Stimulated activated CD8-positive, alpha-beta memory T cell treated with anti-CD3 and anti-CD28 coated beads, Interleukin-7, amount 100 ng/mL, for 48 hours (primary cell): ENCODE measurements around the gene TASOR2.

Experiments
- DNase-seq, 2 donors: peaks; one replicate each; pipeline ENCODE4 v3.0.0-alpha.2; 2020; ENCODE audit warnings: low read depth in 1 of 2; ENCODE audit errors: extremely low read depth in 1 of 2

The TASOR2 gene

DNA sequence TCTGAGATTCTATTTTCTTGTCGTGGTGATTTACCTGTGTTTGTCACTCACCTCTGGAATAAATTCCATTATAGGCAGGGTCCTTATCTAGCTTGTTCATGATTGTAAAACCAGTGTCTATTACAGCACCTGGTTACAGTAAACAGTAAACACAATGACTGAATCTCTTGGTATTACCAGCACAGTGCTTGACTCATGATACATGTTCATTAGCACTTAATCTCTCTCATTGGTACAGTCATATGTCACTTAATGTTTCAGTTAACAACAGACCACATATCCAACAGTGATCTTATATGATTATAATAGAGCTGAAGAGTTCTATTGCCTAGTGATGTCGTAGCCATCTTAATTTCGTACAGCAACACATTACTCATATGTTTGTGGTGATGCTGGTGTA is 1.6 kb upstream of the TASOR2 start:
- no peak for DNase-seq

DNA sequence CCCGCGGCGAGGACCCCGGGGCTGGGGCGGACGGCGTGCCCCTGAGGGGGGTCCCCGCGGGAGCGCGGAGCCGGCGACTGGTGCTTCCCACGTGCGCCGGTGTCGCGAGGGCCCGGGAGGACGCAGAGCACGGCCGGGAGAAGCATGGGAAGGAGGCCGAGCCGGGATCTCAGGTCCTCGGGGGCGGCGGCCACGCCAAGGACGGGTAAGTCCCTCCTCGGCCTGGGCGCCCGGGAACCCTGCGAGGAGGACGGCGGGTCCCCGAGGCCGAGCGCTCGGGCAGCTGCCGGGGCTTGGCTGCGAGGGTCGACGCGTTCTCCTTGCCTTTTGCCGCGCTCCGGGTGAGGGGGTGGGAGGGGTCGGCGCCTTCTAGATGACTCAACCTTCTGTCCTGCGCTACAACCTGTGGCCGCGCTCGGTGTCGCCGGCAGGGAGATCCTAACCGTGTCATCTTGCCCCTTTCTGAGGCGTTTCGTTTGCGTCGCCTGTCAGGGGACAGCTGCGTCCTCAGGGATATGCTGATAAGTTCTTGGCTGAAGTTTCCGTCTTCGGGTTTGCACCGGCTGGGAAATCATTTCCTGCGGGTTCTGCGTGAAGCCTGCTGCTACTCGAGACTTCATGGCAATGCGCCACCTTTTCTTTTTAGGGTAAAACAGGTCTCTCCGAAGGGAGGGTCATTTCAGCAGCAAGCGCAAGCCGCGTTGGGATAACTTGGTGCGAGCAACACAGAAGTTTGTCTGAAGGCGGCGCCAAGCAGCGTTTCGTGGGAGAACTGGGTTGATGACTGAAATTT is 529 bp downstream of the TASOR2 start:
- DNase-seq, result peak; percentile 58 to 67

DNA sequence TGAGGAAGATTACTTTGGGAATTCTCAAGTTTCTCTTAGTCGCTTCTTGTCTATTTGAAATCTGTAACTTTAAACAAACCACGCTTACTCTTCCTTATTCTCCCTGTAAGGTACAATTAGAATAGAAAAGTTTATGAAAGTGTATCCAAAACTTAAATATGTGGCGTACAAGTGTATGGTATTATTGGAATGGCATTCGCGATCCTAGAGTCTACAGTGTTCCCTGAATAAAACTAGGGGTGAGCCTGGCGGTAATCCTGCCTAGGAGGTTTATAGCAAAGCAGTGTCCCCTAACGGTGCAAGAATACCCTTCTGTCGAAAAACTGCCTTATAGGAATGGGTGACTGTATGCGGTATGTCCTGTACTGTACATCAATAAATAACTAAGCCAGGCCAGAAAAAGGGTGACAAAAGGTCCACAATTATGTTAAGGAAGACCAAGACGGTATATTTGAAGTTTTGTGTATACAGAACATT is 1.2 kb downstream of the TASOR2 start:
- DNase-seq, result no peak

DNA sequence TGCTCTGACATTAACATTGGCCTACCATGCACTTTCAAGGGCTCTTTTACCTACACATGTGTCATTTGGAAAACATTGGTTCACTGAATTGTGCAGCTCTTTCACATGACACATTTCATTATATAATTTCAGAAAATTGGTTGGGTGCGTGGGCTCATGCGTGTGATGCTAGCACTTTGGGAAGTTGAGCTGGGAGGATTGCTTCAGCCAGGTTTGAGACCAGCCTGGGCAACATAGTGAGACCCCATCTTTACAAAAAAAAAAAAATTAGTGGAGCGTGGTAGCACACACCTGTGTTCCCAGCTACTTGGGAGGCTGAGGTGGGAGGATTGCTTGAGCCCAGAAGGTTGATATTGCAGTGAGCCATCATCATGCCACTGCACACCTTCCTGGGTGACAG is 3.9 kb downstream of the TASOR2 start:
- no peak for DNase-seq

DNA sequence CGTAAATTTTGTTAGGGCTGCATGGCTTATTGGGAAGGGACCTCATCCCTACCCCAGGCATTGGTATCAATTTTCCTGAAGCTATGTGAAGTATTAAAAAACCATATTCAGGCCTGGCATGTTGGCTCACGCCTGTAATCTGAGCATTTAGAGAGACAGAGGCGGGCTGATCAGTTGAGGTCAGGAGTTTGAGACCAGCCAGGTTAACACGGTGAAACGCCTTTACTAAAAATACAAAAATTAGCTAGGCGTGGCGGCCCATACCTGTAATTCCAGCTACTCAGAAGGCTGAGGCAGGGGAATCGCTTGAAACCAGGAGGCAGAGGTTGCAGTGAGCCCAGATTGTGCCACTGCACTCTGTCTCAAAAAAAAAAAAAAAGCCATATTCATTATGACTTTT is 7.1 kb downstream of the TASOR2 start:
- DNase-seq, result no peak

DNA sequence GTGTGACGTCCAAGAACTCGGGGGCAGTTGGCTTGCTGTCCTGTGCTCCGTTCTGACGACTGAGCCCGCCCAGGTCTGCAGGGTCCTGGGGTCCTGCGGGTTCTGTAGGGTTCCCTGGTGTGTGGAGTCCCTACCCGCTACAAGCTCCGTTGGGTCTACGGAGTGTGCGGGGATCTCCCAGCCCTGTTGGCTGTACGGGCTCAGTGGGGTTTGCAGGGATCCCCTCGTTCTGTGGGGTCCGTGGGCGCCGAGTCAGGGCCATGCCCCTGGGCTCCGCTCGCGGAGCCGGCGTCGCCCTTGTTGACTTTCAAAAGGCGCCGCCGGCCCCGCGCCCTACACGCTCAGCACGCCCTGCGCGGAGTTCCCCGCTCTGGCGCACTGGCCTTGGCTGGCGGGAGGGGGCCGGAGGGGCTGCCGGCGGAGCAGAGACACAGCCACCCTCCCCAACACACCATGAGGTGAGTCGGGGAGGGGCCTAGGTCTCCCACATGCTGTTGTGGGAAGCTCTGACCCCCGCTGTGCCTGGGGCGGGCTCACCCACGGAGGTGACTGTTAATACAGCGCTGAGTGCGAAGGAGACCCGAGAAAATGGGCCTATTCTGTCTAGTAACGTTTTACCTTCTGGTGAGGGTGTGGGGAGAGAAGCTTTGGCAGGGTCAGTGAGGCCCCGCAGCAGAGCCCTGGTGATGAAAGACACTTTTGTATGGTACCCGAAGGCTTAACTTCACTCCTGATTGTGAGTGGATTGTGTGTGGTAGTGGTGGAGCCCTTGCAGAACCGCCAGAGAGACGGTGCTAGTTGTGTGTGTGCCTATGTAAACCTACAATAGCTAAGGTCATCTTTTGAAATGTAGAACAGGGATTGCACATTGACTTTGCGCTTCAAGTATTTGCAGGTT is 8.1 kb downstream of the TASOR2 start:
- DNase-seq, result peak; percentile 53 to 57

DNA sequence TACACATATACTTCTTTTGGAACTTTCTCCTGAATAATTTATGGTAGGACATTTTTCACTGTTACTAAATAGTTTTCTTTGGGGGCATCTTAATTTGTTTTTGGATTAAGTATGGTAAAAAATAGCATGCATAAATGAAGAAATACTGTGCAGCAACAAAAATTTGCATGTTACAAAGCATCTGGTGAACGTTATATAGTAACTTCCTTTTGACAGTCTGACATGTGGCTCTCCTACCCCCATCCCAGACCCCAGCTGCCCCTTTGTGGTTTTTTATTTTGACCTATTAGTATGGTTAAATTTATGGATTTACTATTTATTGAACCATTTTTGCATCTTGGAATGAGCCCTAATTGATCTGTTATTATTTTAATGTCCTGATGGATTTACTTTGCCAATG is 9.9 kb downstream of the TASOR2 start:
- no peak for DNase-seq

DNA sequence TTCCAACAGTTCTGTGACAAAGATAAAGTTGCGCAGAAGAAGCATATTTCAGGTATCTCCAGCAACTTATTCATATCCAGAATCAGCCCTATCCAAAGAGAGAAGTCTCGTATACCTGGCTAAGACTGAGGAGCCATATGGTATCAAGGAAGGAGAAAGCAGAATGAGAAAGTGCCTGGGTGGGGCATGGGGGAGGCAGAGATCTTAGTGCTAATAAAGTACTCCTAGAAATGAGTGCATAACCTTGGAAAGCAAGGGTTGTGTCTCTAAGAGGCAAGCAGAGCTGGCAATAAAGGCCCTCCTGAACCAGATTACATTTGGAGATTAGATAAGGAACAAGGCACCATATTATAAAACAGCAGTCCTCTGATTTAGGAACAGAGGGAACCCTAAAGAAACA is 12.7 kb downstream of the TASOR2 start:
- DNase-seq, result no peak

DNA sequence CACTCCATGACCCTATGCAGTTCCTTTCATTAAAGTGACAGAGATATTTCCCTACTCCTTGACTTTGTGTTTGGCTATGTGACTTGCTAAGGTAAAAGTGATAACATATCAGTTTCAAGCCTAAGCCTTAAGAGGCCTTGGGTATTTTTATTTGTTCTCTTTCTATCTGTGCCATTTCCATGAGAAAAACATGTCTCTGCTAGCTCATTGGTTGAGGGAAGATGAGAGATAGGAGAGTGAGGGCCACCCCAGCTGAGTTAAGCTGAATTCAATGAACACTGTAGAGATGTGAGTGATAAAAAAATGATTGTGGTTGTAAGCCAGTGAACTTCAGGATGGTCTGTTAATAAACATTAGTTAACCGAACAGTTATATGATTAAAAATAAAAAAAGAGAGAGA is 13.4 kb downstream of the TASOR2 start:
- DNase-seq, result no peak

DNA sequence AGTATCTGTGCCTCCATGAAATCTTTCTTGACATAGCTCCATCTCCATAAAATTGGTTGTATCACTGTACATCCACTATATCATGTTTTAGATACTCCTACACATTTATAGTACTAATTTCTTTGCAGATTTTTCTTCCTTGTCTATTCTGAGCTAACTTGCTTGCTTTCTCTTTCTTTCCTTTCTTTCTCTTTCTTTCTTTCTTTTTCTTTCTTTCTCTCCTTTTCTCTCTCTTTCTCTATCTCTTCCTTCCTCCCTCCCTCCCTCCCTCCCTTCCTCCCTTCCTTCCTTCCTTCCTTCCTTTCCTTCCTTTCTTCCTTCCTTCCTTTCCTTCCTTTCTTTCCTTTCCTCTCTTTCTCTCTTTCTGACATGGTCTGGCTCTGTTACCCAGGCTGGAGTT is 23.7 kb downstream of the TASOR2 start:
- DNase-seq, result no peak

DNA sequence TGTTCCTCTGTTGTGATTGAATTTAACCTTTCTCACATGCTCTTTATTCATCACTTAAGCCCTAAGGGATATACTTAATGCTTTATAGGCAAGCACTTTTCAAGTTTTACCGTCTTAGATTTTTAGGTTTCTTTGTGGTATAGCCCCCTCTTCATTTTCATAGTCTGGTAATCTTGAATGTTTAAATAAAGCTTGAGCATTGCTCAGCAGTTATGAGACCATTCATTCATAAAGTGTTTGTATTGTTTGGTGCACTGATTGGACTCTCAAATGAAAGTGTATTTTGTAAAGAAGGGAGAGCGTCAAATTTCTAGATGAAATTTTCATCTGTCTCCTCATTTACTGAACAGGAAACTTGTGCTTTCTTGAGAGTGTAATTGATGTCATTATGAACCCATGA is 25.2 kb downstream of the TASOR2 start:
- DNase-seq, result no peak

DNA sequence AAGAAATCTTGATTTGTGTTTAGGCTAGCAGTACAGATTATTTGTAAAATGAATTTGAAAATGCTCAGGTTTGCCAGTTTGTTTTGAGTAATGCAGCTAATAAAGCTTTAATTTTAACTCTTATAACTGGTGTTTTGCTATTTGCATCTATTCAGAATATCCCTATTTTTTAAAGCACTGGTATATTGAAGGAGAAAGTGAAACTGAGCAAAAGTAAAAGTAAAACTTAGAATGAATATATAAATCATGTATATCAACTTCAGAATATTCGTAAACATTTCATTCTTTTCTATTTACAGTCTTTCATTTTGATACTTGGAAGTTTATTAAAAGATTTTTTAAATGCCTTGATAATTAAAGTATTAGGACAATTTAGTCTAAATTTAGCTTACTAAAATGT is 26.2 kb downstream of the TASOR2 start:
- DNase-seq, result no peak

DNA sequence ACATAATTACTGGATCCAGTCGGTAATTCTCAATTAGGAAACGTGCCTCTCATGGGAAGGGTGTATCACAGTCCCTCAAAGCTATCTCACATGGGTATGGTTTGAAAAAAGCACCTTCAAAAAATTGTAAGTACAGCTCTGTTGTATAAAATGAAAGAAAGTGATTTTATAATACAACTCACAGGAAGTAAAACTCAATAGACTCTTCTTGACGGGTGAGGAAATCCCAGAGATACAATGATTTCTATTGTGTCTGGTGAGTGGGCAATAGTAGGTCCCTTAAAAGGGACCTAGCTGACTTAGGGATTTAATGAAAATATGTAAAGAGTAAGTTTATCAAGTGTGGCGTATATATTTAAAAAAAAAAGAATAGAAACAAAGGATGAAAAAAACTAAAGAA is 27.0 kb downstream of the TASOR2 start:
- DNase-seq, result no peak

DNA sequence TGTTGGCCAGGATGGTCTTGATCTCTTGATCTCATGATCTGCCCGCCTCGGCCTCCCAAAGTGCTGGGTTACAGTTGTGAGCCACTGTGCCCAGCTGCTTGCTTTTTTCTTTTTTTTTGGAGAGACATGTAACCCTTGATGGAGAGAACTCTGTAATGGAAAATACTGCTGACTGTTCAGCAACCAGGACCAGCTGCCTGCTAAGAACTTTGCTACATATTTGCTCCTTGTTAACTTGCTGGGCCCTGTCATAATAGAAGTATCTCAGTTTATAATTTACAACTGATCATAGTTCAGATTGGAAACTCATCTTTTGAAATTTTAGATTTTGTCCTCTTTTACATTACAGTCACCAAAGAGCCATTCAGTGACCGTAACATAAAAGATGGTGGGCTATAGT is 34.9 kb downstream of the TASOR2 start:
- DNase-seq, result no peak

DNA sequence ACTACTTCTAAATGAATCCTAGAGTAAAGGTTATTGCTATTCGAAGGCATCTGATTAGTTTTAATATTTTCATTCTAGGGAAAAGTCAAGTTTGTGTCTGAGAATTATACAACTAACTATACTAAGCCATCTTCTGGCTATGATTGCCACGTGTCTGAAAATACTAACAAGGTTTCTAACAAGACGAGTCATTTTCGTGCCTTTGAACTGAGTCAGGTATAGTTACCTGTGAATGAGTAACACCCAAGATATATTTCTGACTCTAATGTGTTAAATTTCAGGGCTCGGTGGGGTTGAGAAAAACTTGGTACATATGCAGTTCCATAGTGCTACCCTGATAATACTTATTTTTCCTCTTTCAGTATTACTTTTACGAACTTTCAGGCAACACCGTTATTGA is 35.5 kb downstream of the TASOR2 start:
- no peak for DNase-seq

DNA sequence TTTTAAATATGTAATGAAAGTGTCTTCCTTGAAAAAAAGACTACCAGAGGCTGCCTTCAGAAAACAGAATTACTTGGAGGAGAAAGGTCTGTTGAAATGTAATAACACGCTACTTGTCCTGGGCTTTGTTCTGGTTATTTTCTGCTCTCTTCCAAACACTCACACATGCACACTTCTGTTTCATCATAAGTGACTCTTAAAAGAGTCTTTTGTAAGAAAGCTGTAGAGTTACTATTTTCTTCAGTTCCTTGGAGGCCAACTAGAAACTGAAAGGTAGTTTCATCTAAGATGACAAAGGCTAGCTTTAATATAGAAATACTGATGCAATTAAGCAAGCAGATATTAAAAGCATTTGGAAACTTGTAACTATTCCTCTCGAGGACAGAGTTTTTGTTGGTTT is 39.1 kb downstream of the TASOR2 start:
- DNase-seq, result no peak

DNA sequence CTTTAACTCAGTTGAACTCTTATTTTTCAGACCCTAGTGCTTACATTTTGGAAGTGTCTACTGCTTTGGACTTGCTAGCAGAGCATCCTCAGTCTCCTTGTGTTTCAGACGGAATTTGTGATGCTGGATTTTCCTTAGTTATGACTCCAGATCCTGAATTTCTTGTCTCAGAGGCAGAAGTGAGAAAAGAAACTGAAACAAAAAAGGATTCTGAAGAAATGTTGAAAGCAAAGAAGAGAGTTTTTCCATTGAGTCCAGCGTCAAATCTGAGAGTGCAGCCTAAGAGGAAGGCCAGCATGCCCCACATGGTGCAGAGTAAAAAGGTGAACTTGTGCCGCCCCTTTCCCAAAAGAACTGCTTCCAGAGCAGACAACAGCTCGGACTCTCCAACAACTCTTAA is 46.1 kb downstream of the TASOR2 start:
- no peak for DNase-seq

DNA sequence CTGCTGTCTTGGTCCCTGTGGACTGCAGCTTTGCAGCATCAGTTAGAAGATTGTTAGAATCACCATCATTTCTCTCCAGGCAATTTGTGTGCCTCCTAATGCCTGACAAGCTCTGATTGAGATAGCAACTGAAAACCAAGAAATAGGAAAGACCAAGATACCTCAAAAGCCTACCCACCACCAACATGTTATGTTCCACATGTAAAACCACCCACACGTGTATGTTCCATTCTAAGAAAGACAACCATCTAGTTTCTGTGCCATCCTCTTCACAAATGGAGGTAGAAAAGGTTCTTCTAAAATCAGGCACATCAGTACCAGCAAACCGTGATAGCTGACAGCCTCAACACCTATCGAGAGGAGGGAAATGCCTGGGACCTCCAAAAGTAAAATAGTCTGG is 46.9 kb downstream of the TASOR2 start:
- no peak for DNase-seq

DNA sequence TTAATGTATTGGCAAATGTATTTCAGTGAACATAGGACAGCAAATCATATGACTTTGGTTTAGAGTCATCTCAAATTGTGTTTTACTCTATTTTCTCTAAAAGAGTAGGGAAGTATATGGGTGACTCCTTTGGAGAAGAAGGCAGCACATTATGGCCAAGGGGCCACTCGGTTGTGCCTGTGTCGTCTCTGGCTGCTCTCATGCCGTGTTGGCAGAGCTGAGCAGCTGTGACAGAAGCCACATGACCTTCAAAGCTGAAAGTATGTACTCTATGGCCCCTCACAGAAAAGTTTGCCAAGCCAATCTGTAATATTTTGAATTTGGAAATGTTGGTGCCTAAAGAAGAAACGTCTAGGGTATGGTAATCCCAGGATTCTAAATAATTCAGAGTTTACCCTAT is 47.5 kb downstream of the TASOR2 start:
- no peak for DNase-seq
